Neural cell (in vitro differentiated cells): ENCODE data around the gene TMEM119. TPM values are rescaled to one million over a fixed set of nuclear protein-coding genes. Genes with fewer than 3 reads are reported as not detected.

ENCODE experiments used
- H2AFZ ChIP-seq: fragments of 200-600, 300-800 bp; sonication (generic), shearing (Covaris generic); 2 replicates; pipeline ENCODE4 v1.6.0; 2014; ENCODE audit warnings: low read depth, mild to moderate bottlenecking, antibody characterized with exemption, low read length, moderate library complexity
- H3F3A ChIP-seq: fragments of 200-600 bp; shearing (Covaris generic); 2 replicates; pipeline ENCODE4 v1.6.1; 2016; ENCODE audit warnings: mild to moderate bottlenecking, moderate library complexity, mixed read lengths, antibody characterized with exemption, low read length; ENCODE audit not compliant: insufficient read depth, poor library complexity, severe bottlenecking
- H3K27ac ChIP-seq: fragments of 200-600, 300-800 bp; sonication (generic), shearing (Covaris generic); 2 replicates; pipeline ENCODE4 v1.5.1; 2014; ENCODE audit warnings: mild to moderate bottlenecking, low read length, moderate library complexity
- H3K27me3 ChIP-seq: fragments of 300-800, 200-600 bp; sonication (generic), shearing (Covaris generic); 2 replicates; pipeline ENCODE4 v1.6.0; 2014; ENCODE audit warnings: mild to moderate bottlenecking, low read depth, low read length, moderate library complexity; ENCODE audit not compliant: insufficient read depth
- H3K36me3 ChIP-seq: fragments of 300-800, 200-600 bp; sonication (generic), shearing (Covaris generic); 2 replicates; pipeline ENCODE4 v1.5.1; 2014; ENCODE audit warnings: mild to moderate bottlenecking, antibody characterized with exemption, low read length, moderate library complexity; ENCODE audit not compliant: insufficient read depth
- H3K4me2 ChIP-seq: fragments of 300-800, 200-600 bp; sonication (generic), shearing (Covaris generic); 2 replicates; pipeline ENCODE4 v1.6.0; 2014; ENCODE audit warnings: mild to moderate bottlenecking, low read length
- H3K4me3 ChIP-seq: fragments of 300-800, 200-600 bp; sonication (generic), shearing (Covaris generic); 2 replicates; pipeline ENCODE4 v1.5.1; 2014; ENCODE audit warnings: mild to moderate bottlenecking, low read length, moderate library complexity
- H3K79me2 ChIP-seq: fragments of 200-600 bp; shearing (Covaris generic); replicated peaks from 2 replicates; pipeline ENCODE4 v1.6.0; 2014; ENCODE audit warnings: mild to moderate bottlenecking, low read length, moderate library complexity; ENCODE audit not compliant: insufficient read depth
- H3K9ac ChIP-seq: fragments of 300-800, 200-600 bp; sonication (generic), shearing (Covaris generic); 2 replicates; pipeline ENCODE4 v1.6.1; 2016; ENCODE audit warnings: mild to moderate bottlenecking, low read length, mixed read lengths
- H3K9me2 ChIP-seq: fragments of 200-600 bp; shearing (Covaris generic); 2 replicates; pipeline ENCODE4 v1.6.1; 2016; ENCODE audit warnings: mild to moderate bottlenecking, low read length, mixed read lengths; ENCODE audit not compliant: insufficient read depth
- H3K9me3 ChIP-seq: fragments of 200-600, 300-800 bp; sonication (generic), shearing (Covaris generic); 2 replicates; pipeline ENCODE4 v1.6.1; 2016; ENCODE audit warnings: mild to moderate bottlenecking, mixed run types, low read length, moderate library complexity, mixed read lengths
- H4K20me1 ChIP-seq: fragments of 200-600 bp; shearing (Covaris generic); 2 replicates; pipeline ENCODE4 v1.6.1; 2016; ENCODE audit warnings: mild to moderate bottlenecking, mixed run types; ENCODE audit not compliant: insufficient read depth
- EP300 ChIP-seq: fragments of 450-650 bp; conservative IDR thresholded peaks from 2 replicates; pipeline ENCODE4 v1.6.1; 2014; ENCODE audit warnings: antibody characterized with exemption, mild to moderate bottlenecking, moderate library complexity; ENCODE audit not compliant: poor library complexity, severe bottlenecking
- EZH2 ChIP-seq: fragments of 200-600, 300-800 bp; shearing (Covaris generic), sonication (generic); IDR thresholded peaks from 2 replicates; pipeline ENCODE4 v1.6.1; 2014; ENCODE audit warnings: antibody characterized with exemption, low read length, borderline replicate concordance, mild to moderate bottlenecking; ENCODE audit not compliant: insufficient read depth, poor library complexity, severe bottlenecking
- MXI1 ChIP-seq: fragments of 450-650 bp; conservative IDR thresholded peaks from 2 replicates; pipeline ENCODE4 v1.6.1; 2014; ENCODE audit warnings: antibody characterized with exemption, mild to moderate bottlenecking; ENCODE audit not compliant: poor library complexity, severe bottlenecking
- POLR2AphosphoS5 ChIP-seq: IDR thresholded peaks from 2 replicates; pipeline ENCODE4 v1.6.1; 2012
- RAD21 ChIP-seq: fragments of 450-650 bp; conservative IDR thresholded peaks from 2 replicates; pipeline ENCODE4 v1.6.1; 2014; ENCODE audit warnings: antibody characterized with exemption, mild to moderate bottlenecking, moderate library complexity
- SMC3 ChIP-seq: fragments of 450-650 bp; conservative IDR thresholded peaks from 2 replicates; pipeline ENCODE4 v1.6.1; 2014; ENCODE audit warnings: antibody characterized with exemption, mild to moderate bottlenecking, moderate library complexity; ENCODE audit not compliant: poor library complexity
- TAF1 ChIP-seq: IDR thresholded peaks from 2 replicates; pipeline ENCODE4 v1.6.1; 2012; ENCODE audit warnings: low read depth
- polyA plus RNA-seq: library from polyadenylated mRNA; depleted of rRNA; stranded (reverse); fragments of >200 nt; gene quantifications from 2 replicates; pipeline ENCODE4 v1.2.3, GENCODE V29; 2014
- TF ChIP-seq, protein P1 (sequence below): fragments of 450-650 bp; IDR thresholded peaks from 2 replicates; pipeline ENCODE4 v1.5.1; 2014; ENCODE audit warnings: antibody characterized with exemption, mild to moderate bottlenecking, moderate library complexity; ENCODE audit not compliant: poor library complexity, severe bottlenecking
- TF ChIP-seq, protein P2 (sequence below): IDR thresholded peaks from 2 replicates; pipeline ENCODE4 v1.6.1; 2012; ENCODE audit warnings: borderline replicate concordance

The TMEM119 gene
- polyA plus RNA-seq, 1 donor from 2014 or later = not detected

DNA sequence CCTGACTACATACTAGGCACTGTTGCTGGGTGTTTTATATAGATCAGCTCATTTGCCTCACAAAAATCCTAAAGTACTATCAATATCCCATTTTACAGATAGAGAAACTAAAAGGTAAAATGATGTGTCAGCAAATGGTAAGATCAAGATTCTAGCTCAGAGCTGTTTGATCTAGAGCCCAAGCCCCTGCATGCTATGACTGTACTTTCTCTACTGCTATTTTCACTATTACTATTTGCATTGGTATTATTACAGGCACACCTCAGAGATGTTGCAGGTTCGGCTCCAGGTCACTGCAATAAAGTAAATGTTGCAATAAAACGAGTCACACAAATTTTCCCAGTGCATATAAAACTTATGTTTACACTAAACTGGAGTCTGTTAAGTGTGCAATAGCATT, 24.6 kb downstream of the TMEM119 start:
- Histone ChIP-seq H3K27me3 (no peaks in the 10 kb centered on the region), H4K20me1 (no peaks in the 10 kb centered on the region), H3K4me3 (no peak overlapping the region), H2AFZ (no peak overlapping the region), H3K9me3 (no peaks in the 10 kb centered on the region), H3K36me3 (peaks cover under 1% of the 10 kb centered on the region), H3K79me2 (no peaks in the 10 kb centered on the region), H3K27ac (no peak overlapping the region), H3K4me2 (no peak overlapping the region), H3F3A (no peaks in the 10 kb centered on the region), H3K9me2 (no peaks in the 10 kb centered on the region), H3K9ac (no peak overlapping the region)
- TF ChIP-seq POLR2AphosphoS5 (no peak), RAD21 (no peak), TAF1 (no peak), EZH2 (no peak), SMC3 (no peak), MXI1 (no peak), EP300 (no peak)
- TF ChIP-seq, protein P1, sequence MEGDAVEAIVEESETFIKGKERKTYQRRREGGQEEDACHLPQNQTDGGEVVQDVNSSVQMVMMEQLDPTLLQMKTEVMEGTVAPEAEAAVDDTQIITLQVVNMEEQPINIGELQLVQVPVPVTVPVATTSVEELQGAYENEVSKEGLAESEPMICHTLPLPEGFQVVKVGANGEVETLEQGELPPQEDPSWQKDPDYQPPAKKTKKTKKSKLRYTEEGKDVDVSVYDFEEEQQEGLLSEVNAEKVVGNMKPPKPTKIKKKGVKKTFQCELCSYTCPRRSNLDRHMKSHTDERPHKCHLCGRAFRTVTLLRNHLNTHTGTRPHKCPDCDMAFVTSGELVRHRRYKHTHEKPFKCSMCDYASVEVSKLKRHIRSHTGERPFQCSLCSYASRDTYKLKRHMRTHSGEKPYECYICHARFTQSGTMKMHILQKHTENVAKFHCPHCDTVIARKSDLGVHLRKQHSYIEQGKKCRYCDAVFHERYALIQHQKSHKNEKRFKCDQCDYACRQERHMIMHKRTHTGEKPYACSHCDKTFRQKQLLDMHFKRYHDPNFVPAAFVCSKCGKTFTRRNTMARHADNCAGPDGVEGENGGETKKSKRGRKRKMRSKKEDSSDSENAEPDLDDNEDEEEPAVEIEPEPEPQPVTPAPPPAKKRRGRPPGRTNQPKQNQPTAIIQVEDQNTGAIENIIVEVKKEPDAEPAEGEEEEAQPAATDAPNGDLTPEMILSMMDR = no peak
- TF ChIP-seq, protein P2, sequence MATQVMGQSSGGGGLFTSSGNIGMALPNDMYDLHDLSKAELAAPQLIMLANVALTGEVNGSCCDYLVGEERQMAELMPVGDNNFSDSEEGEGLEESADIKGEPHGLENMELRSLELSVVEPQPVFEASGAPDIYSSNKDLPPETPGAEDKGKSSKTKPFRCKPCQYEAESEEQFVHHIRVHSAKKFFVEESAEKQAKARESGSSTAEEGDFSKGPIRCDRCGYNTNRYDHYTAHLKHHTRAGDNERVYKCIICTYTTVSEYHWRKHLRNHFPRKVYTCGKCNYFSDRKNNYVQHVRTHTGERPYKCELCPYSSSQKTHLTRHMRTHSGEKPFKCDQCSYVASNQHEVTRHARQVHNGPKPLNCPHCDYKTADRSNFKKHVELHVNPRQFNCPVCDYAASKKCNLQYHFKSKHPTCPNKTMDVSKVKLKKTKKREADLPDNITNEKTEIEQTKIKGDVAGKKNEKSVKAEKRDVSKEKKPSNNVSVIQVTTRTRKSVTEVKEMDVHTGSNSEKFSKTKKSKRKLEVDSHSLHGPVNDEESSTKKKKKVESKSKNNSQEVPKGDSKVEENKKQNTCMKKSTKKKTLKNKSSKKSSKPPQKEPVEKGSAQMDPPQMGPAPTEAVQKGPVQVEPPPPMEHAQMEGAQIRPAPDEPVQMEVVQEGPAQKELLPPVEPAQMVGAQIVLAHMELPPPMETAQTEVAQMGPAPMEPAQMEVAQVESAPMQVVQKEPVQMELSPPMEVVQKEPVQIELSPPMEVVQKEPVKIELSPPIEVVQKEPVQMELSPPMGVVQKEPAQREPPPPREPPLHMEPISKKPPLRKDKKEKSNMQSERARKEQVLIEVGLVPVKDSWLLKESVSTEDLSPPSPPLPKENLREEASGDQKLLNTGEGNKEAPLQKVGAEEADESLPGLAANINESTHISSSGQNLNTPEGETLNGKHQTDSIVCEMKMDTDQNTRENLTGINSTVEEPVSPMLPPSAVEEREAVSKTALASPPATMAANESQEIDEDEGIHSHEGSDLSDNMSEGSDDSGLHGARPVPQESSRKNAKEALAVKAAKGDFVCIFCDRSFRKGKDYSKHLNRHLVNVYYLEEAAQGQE = no peak

DNA sequence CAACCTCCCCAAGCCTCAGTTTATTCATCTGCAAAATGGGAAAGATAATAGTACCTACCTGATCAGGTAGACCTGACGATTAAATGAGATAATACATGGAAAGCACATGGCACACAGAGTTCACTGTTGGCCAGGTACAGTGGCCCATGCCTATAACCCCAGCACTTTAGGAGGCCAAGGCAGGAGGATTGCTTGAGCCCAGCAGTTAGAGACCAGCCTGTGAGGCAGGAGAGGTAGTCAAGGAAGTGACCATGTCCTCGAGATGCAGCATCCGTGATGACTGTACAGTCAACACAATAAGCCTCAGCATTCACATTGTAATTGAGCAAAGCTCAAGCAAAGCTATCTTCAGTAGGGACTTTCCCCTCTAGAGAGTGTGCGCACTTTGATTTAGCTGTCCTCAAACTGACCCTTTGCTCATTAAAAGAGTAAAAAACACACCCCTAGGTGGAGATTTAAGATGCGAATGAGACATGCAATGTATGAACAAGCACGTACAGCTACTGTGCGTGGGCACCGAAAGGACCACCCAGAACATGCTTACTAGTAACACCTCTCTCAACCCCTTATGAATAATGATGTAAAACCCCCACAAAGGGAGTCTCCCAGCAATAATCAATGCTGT, 25.6 kb downstream of the TMEM119 start:
- no peak overlapping the region for H3K27ac ChIP-seq
- H4K20me1 ChIP-seq = no peaks in the 10 kb centered on the region
- no peak for TF ChIP-seq SMC3
- no peak for TF ChIP-seq MXI1
- TF ChIP-seq EP300 = no peak
- TF ChIP-seq, protein P1 = no peak
- no peak for TF ChIP-seq EZH2
- no peak for TF ChIP-seq RAD21
- TF ChIP-seq POLR2AphosphoS5 = no peak
- no peak for TF ChIP-seq TAF1
- TF ChIP-seq, protein P2 = no peak
- H3K4me3 ChIP-seq = no peak overlapping the region
- no peaks in the 10 kb centered on the region for H3K27me3 ChIP-seq
- H3K9me2 ChIP-seq = no peaks in the 10 kb centered on the region
- no peak overlapping the region for H3K4me2 ChIP-seq
- no peaks in the 10 kb centered on the region for H3K9me3 ChIP-seq
- H3K79me2 ChIP-seq = no peaks in the 10 kb centered on the region
- no peak overlapping the region for H2AFZ ChIP-seq
- no peak overlapping the region for H3K9ac ChIP-seq
- H3K36me3 ChIP-seq = peaks cover 3% of the 10 kb centered on the region
- no peaks in the 10 kb centered on the region for H3F3A ChIP-seq
